GM12878 (cell line): ENCODE measurements around the gene CNR2. TPM values are rescaled to one million over a fixed set of nuclear protein-coding genes. Genes with fewer than 3 reads are reported as not detected.

ENCODE experiments used
- ATAC-seq: fragments of 200-7000 bp; cut with Tn5 transposase; 3 replicates; pipeline ENCODE4 v1.9.1; 2020; ENCODE audit warnings: mild to moderate bottlenecking, moderate library complexity
- BruUV-seq: library from RNA; stranded (reverse); fragments of 400-500 nt; replicated peaks from 2 replicates; lab custom pipeline; 2021; lab: Mats Ljungman, UMichigan
- CTCF ChIA-PET: fragments of 300-600 bp; sonication (Branson Sonifier 250); formaldehyde crosslinking; extraction: SDS; loops from one replicate; lab custom pipeline; 2021; ENCODE audit warnings: inconsistent platforms; lab: Yijun Ruan, JAX
- POLR2A ChIA-PET: fragments of 350-600 bp; formaldehyde crosslinking; extraction: SDS; loops from one replicate; lab custom pipeline; 2021; ENCODE audit warnings: inconsistent platforms; lab: Charles Lee
- RAD21 ChIA-PET: fragments of 300-600 bp; sonication (Branson Sonifier 250); formaldehyde crosslinking; loops from one replicate; lab custom pipeline; 2023; ENCODE audit warnings: antibody characterized with exemption; ENCODE audit not compliant: unreplicated experiment; lab: Charles Lee
- SMC1A ChIA-PET: fragments of 300-600 bp; sonication (Branson Sonifier 250); formaldehyde crosslinking; loops from one replicate; lab custom pipeline; 2023; ENCODE audit not compliant: unreplicated experiment, uncharacterized antibody; lab: Charles Lee
- DNase-seq: peaks from one replicate; pipeline ENCODE4 v3.0.0-alpha.2; 2011; ENCODE audit warnings: low read depth, low spot score
- FAIRE-seq: peaks from 3 replicates; lab custom pipeline; 2011; peaks lifted over from hg19 to GRCh38; lab: Jason Lieb, UNC
- H2AFZ ChIP-seq: 2 replicates; pipeline ENCODE4 v1.6.0; 2011; ENCODE audit warnings: low read depth, low read length, control low read depth; ENCODE audit not compliant: control insufficient read depth
- H3K27ac ChIP-seq: 2 replicates; pipeline ENCODE4 v1.5.1; 2011; ENCODE audit warnings: control low read depth; ENCODE audit not compliant: control insufficient read depth, insufficient read depth
- H3K27me3 ChIP-seq, 2 experiments: replicated peaks in 1 of 2; 2 replicates each; pipeline versions ENCODE4 v1.6.0 to v1.6.1; 2011; ENCODE audit warnings: low read length in 1 of 2; ENCODE audit not compliant: control insufficient read depth in 2 of 2, insufficient read depth in 2 of 2
- H3K36me3 ChIP-seq, 2 experiments: 2 replicates each; pipeline ENCODE4 v1.5.1; 2011; ENCODE audit warnings: low read length in 1 of 2; ENCODE audit not compliant: control insufficient read depth in 2 of 2, insufficient read depth in 2 of 2
- H3K4me1 ChIP-seq: 2 replicates; pipeline ENCODE4 v1.6.1; 2011; ENCODE audit warnings: mild to moderate bottlenecking, low read length, moderate library complexity, mixed read lengths; ENCODE audit not compliant: control insufficient read depth, insufficient read depth
- H3K4me2 ChIP-seq: 2 replicates; pipeline ENCODE4 v1.6.0; 2011; ENCODE audit warnings: control low read depth; ENCODE audit not compliant: control insufficient read depth, insufficient read depth
- H3K4me3 ChIP-seq: fragments of 200-600 bp; sonication (generic); 2 replicates; pipeline ENCODE4 v1.5.1; 2016
- H3K79me2 ChIP-seq: 2 replicates; pipeline ENCODE4 v1.6.0; 2011; ENCODE audit warnings: low read length; ENCODE audit not compliant: control insufficient read depth, insufficient read depth
- H3K9ac ChIP-seq: 2 replicates; pipeline ENCODE4 v1.8.0; 2011; ENCODE audit warnings: low read length, control low read depth, mixed read lengths; ENCODE audit not compliant: control insufficient read depth, insufficient read depth
- H3K9me3 ChIP-seq: replicated peaks from 3 replicates; pipeline ENCODE4 v1.5.1; 2011; ENCODE audit warnings: mild to moderate bottlenecking, low read length; ENCODE audit not compliant: control insufficient read depth, insufficient read depth
- H4K20me1 ChIP-seq: 2 replicates; pipeline ENCODE4 v1.6.0; 2011; ENCODE audit not compliant: control insufficient read depth, insufficient read depth
- ATF2 ChIP-seq: IDR thresholded peaks from 2 replicates; pipeline ENCODE4 v1.6.1; 2012; ENCODE audit warnings: low read length, inconsistent platforms
- DPF2 ChIP-seq: fragments of 450-650 bp; IDR thresholded peaks from 2 replicates; pipeline ENCODE4 v1.6.1; 2017; ENCODE audit warnings: mild to moderate bottlenecking
- JUND ChIP-seq: IDR thresholded peaks from 2 replicates; pipeline ENCODE4 v1.6.1; 2012; ENCODE audit warnings: low read depth, mild to moderate bottlenecking, low read length, improper control_type of control experiment, moderate library complexity
- STAT1 ChIP-seq: fragments of 450-650 bp; conservative IDR thresholded peaks from 2 replicates; pipeline ENCODE4 v1.6.1; 2014; ENCODE audit warnings: antibody characterized with exemption, mild to moderate bottlenecking
- STAT3 ChIP-seq: IDR thresholded peaks from 2 replicates; pipeline ENCODE4 v1.6.1; 2011; ENCODE audit warnings: low read depth, low read length, improper control_type of control experiment
- SUZ12 ChIP-seq: fragments of 200-600 bp; sonication (generic); IDR thresholded peaks from one replicate; pipeline ENCODE4 v1.6.1; 2018; ENCODE audit warnings: antibody characterized with exemption, mild to moderate bottlenecking; ENCODE audit not compliant: unreplicated experiment
- TCF12 ChIP-seq: IDR thresholded peaks from 2 replicates; pipeline ENCODE4 v1.6.1; 2011; ENCODE audit warnings: low read depth, mild to moderate bottlenecking, low read length
- WGBS: methylation state at CpG from one replicate; pipeline ENCODE4 v1.1.6; 2016; ENCODE audit warnings: low lambda C conversion rate; ENCODE audit not compliant: insufficient replicate concordance, insufficient coverage; ENCODE audit errors: missing lambda C conversion rate; 5-methylcytosine and 5-hydroxymethylcytosine counted together
- in situ Hi-C: fragments of 300-500 bp; cut with MboI; formaldehyde crosslinking; loops from 9 replicates; pipeline ENCODE4 v1.14.3; 2018; ENCODE audit warnings: mixed read lengths
- intact Hi-C: fragments of 100-400 bp; cut with micrococcal nuclease; formaldehyde crosslinking; loops from one replicate; pipeline ENCODE4 v1.14.2; 2022; ENCODE audit not compliant: unreplicated experiment
- polyA plus RNA-seq, 11 experiments: library from polyadenylated mRNA; depleted of rRNA in 4 of 11; unstranded in 6 of 11; stranded (reverse) in 5 of 11; fragments of >200 nt; fragmentation: Nextera tagmentation in 4 of 11; fragmentation: Illumina TruSeq in 1 of 11; extraction: Ambion mirVana in 4 of 11; extraction: Trizol in 1 of 11; gene quantifications; 1 replicate in 1 of 11; 2 replicates in 10 of 11; pipeline versions ENCODE4 v1.2.1 to v1.2.3, GENCODE V29; 2011 to 2016; ENCODE audit warnings: inconsistent platforms in 2 of 11, missing spikeins in 2 of 11, low read depth in 1 of 11
- total RNA-seq, 4 experiments: library from RNA; depleted of rRNA in 3 of 4; stranded (reverse); fragments of >200 nt in 3 of 4; fragmentation: Illumina TruSeq in 1 of 4; extraction: Trizol in 1 of 4; gene quantifications; 2 replicates each; pipeline versions ENCODE4 v1.2.1 to v1.2.3, GENCODE V29; 2013 to 2021

The CNR2 gene
- total and polyA plus RNA-seq, 10 of the 15 experiments (the other 5 are each of a cell fraction or from before 2014, with no cell fraction given) = 0.46 to 19.8 (median 12.2) TPM

GRCh38 chr1:23928789-23929188 lies 15.6 kb upstream of the CNR2 start:
- Histone ChIP-seq H4K20me1 (no peaks in the 10 kb centered on the region), H3K79me2 (no peaks in the 10 kb centered on the region), H3K4me3 (no peak overlapping the region), H3K9me3 (no peaks in the 10 kb centered on the region), H3K4me2 (no peak overlapping the region), H3K27me3 (no peaks in the 10 kb centered on the region), H3K4me1 (peaks cover 14% of the 10 kb centered on the region), H3K36me3 (no peaks in the 10 kb centered on the region), H3K27ac (no peak overlapping the region), H2AFZ (no peak overlapping the region), H3K9ac (no peak overlapping the region)
- no peak for DNase-seq
- in situ Hi-C loops = no loop called here
- no peak for ATAC-seq
- ChIA-PET SMC1A (interaction anchor here (1.2 to 1.3 kb wide), 2 partner anchors 26 to 36 kb away, joined by 3 to 4 read pairs; no protein-coding TSS in a partner anchor), CTCF (interaction anchor here (0.6 to 3.9 kb wide), 5 partner anchors 21 to 269 kb away, joined by 3 to 21 read pairs (median 3); no protein-coding TSS in a partner anchor), RAD21 (interaction anchor here (1.1 kb wide), 1 partner anchor 99 kb away, joined by 4 read pairs; no protein-coding TSS in a partner anchor), POLR2A (interaction anchor here (0.5 kb wide), 1 partner anchor 39 kb away, joined by 3 read pairs; no protein-coding TSS in a partner anchor)
- intact Hi-C loops = no loop called here
- WGBS = 68% methylated on average over 4 of the region's 4 CpGs
- no TSS peak for BruUV-seq
- FAIRE-seq = no peak
- TF ChIP-seq STAT1 = no peak
- TF ChIP-seq SUZ12 = no peak
- TF ChIP-seq ATF2 = no peak
- no peak for TF ChIP-seq STAT3
- no peak for TF ChIP-seq TCF12
- no peak for TF ChIP-seq DPF2
- TF ChIP-seq JUND = no peak
